Measurements from ENCODE around the gene ZKSCAN3.
A peak's percentile ranks its signal among the peaks of the same experiment; 100 is the strongest.

ZKSCAN3 gene

DNA sequence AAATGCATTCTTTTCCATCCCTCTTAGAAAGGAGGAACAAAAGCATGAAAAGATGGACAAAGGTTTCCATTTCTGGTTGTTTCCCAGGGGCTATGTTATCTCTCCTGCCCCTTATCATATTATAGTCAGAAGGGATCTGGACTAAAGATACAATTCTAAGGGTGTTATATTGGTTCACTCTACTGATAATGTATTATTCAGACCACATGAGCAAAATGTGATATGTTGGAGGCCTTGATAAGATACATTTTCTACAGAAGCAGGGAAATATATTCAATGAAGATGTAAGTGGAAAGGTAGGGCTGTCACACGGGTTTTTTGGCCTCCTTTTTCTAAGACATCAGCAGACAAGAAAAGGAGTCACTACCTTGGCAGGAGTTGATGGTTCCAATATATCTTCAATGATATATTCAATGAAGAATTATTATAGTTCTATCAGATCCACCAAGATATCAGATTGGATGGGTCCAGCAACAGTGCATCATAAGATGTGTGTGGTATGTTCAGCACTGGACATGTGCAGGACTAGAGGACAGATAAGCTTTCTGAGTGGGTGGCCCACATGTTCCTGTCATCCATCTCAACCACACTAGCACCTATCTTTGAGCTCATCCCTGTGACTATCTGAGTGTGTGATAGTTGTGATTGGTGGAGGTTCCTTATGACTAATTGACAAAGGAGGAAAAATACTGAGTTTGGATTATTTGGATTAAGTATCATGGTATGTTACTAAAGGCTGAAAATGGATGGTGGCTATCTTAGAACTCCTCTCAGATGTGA lies 5.7 kb upstream of the ZKSCAN3 start:
- Histone ChIP-seq H3K4me1 (ENCODE audit: control insufficient read depth, insufficient read depth, low read length, poor library complexity, severe bottlenecking) (no peaks in the 10 kb centered on the region), H3K4me3 (ENCODE audit: extremely low read depth, insufficient read depth, low read length, poor library complexity, severe bottlenecking) (no peak overlapping the region), H3K36me3 (ENCODE audit: control insufficient read depth, insufficient read depth, low read length) (no peaks in the 10 kb centered on the region), H3K27ac (ENCODE audit: low read depth, low read length, severe bottlenecking) (no peak overlapping the region), H3K9me3 (ENCODE audit: control insufficient read depth, low read length) (no peaks in the 10 kb centered on the region)
- WGBS, 2 experiments (ENCODE audit: insufficient coverage in 2 of 2): 43% methylated on average over 1 of the region's 1 CpG; no CpG with 5 or more reads in 1 of the 2 experiments

DNA sequence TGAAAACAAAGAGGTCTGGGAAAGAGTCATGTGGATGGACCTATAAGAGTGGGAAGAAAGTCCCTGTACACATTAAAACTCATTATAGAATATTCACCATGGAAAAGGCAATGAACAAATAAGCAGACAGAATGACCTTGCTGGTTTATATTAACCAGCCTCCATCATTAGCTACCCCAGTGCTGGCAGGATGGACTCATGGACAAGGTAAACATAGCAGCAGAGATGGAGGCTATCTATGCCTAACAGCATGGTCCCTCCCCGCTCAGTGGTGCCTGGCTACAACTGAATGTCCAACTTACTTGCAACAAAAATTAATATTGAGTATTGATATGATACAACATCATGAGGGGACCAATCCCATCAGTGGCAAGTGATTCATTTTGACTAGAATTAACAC lies 4.5 kb upstream of the ZKSCAN3 start:
- H3K4me1 ChIP-seq (ENCODE audit: control insufficient read depth, insufficient read depth, low read length, poor library complexity, severe bottlenecking): no peaks in the 10 kb centered on the region
- no peaks in the 10 kb centered on the region for H3K9me3 ChIP-seq (ENCODE audit: control insufficient read depth, low read length)
- no peak overlapping the region for H3K27ac ChIP-seq (ENCODE audit: low read depth, low read length, severe bottlenecking)
- H3K4me3 ChIP-seq (ENCODE audit: extremely low read depth, insufficient read depth, low read length, poor library complexity, severe bottlenecking): no peak overlapping the region
- WGBS, 2 experiments (ENCODE audit: insufficient coverage in 2 of 2): no CpG with 5 or more reads among the region's 1 CpG
- H3K36me3 ChIP-seq (ENCODE audit: control insufficient read depth, insufficient read depth, low read length): no peaks in the 10 kb centered on the region

DNA sequence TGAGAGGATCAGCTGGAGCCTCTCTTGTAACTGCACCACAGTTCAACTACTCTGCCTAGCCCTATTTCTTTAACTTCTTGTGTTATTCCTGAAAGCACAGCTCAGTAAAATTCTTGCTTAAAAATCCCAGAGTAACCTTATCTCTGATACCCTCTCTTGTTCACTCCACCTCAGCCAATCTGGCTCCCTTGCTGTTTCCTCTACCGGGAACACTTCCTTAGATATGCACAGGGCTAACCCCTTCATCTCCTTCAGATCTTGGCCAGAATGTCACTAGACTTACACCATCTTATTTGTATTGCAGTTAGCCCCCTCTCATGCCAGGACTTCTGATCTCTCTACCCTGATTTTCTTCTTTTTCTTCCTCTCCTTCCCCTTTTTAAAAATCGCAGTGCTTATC lies 2.6 kb upstream of the ZKSCAN3 start:
- H3K4me1 ChIP-seq (ENCODE audit: control insufficient read depth, insufficient read depth, low read length, poor library complexity, severe bottlenecking): no peaks in the 10 kb centered on the region
- no peak overlapping the region for H3K4me3 ChIP-seq (ENCODE audit: extremely low read depth, insufficient read depth, low read length, poor library complexity, severe bottlenecking)
- H3K36me3 ChIP-seq (ENCODE audit: control insufficient read depth, insufficient read depth, low read length): no peaks in the 10 kb centered on the region
- WGBS, 2 experiments (ENCODE audit: insufficient coverage in 2 of 2): 7 to 8% methylated on average over 1 of the region's 2 CpGs
- no peak overlapping the region for H3K27ac ChIP-seq (ENCODE audit: low read depth, low read length, severe bottlenecking)
- H3K9me3 ChIP-seq (ENCODE audit: control insufficient read depth, low read length): no peaks in the 10 kb centered on the region

DNA sequence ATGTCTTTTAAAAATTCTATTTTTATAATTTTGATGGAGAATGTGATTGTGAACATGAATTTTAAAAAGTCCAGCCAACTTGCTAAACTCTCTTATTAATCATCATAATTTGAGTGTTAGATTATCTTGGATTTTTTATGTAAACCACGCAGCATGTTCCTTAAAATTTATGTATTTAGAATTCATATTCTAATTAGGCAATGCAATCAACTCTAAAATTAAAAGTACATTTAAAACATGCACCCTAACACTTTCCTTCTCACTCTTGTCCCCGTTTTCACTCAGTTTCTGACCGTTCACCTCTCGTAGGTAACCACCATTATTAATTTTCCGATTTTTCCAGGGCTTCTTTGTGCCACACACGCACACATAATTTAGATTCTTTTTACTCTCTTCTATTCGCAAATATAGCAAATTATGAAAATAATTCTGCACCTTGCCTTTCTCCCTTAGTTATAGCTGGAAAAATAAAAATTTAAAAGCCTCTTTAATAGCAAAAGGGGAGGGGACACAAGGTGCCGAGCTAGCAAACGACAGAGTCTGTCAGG lies 329 bp upstream of the ZKSCAN3 start:
- Histone ChIP-seq H3K4me1 (ENCODE audit: control insufficient read depth, insufficient read depth, low read length, poor library complexity, severe bottlenecking) (no peaks in the 10 kb centered on the region), H3K27ac (ENCODE audit: low read depth, low read length, severe bottlenecking) (peak overlapping the region; percentile 66), H3K9me3 (ENCODE audit: control insufficient read depth, low read length) (no peaks in the 10 kb centered on the region), H3K4me3 (ENCODE audit: extremely low read depth, insufficient read depth, low read length, poor library complexity, severe bottlenecking) (peak overlapping the region; percentile 69), H3K36me3 (ENCODE audit: control insufficient read depth, insufficient read depth, low read length) (peaks cover 11% of the 10 kb centered on the region)
- WGBS, 2 experiments (ENCODE audit: insufficient coverage in 2 of 2): 0% methylated on average over 6 of the region's 9 CpGs

DNA sequence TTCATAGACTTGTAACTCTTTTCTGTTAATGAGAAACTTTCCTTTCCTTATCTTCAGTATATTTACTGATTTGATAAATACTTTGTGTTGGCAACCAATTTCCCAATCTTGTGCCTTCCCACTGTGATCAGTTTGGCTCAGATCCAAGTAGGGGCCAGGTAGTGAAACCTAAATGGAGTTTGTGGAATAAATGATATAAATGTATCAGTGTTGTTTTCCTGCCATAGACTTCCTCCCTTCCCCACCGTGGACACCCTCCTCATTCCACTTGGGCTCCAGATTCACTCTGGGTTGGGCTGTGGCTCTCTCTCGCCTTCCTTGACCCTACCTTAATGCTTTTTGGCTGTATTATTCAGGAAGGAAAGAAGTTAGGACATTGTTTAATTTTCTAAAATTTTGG lies 1.3 kb downstream of the ZKSCAN3 start:
- Histone ChIP-seq H3K36me3 (ENCODE audit: control insufficient read depth, insufficient read depth, low read length) (peaks cover 11% of the 10 kb centered on the region), H3K4me1 (ENCODE audit: control insufficient read depth, insufficient read depth, low read length, poor library complexity, severe bottlenecking) (no peaks in the 10 kb centered on the region), H3K27ac (ENCODE audit: low read depth, low read length, severe bottlenecking) (no peak overlapping the region), H3K4me3 (ENCODE audit: extremely low read depth, insufficient read depth, low read length, poor library complexity, severe bottlenecking) (peak overlapping the region; percentile 69), H3K9me3 (ENCODE audit: control insufficient read depth, low read length) (no peaks in the 10 kb centered on the region)
- WGBS, 2 experiments (ENCODE audit: insufficient coverage in 2 of 2): no CpG with 5 or more reads among the region's 2 CpGs

DNA sequence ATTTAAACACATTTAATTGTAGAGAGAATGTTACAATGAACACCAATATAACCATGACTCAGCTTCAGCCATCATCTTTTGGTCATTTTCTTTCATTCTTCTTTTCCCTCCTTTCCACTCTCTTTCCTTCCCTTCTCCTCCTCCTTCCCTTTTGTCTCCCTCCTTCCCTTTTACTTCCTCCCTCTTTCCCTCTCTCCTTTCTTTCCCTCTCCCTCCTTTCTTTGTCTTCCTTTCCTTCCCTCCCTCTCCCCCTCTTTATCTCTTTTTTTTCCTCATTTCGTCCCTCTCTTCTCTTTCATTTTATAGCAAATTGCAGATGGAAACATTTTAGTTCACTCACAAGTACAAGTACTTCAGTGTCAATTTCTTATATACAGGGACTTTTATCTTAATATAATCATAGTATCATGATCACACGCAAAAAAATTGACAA lies 1.8 kb downstream of the ZKSCAN3 start:
- peaks cover 11% of the 10 kb centered on the region for H3K36me3 ChIP-seq (ENCODE audit: control insufficient read depth, insufficient read depth, low read length)
- H3K27ac ChIP-seq (ENCODE audit: low read depth, low read length, severe bottlenecking): no peak overlapping the region
- peaks cover 3% of the 10 kb centered on the region for H3K4me1 ChIP-seq (ENCODE audit: control insufficient read depth, insufficient read depth, low read length, poor library complexity, severe bottlenecking)
- peak overlapping the region; percentile 69 for H3K4me3 ChIP-seq (ENCODE audit: extremely low read depth, insufficient read depth, low read length, poor library complexity, severe bottlenecking)
- WGBS, 2 experiments (ENCODE audit: insufficient coverage in 2 of 2): 86% methylated on average over 1 of the region's 2 CpGs; no CpG with 5 or more reads in 1 of the 2 experiments
- H3K9me3 ChIP-seq (ENCODE audit: control insufficient read depth, low read length): no peaks in the 10 kb centered on the region

DNA sequence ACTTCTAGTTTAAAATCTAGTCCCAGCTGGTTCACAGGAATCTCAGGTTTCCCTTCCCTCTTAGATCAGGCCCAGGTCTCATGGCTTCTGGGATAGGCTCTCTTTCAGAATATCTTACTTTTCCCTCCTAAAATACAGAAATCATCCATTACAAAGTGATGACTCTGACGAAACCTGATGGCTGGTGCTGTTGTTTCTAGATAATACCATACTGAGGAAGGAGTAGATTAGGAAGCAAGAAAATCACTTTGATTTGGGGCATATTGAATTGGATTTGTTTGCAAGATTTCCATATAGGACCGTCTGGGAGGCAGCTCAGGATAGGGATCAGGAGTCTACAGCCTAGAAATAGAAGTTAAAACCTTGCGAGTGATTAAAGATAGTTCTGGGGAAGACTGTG lies 3.6 kb downstream of the ZKSCAN3 start:
- WGBS, 2 experiments (ENCODE audit: insufficient coverage in 2 of 2): 93 to 100% methylated on average over 2 to 3 of the region's 3 CpGs
- Histone ChIP-seq H3K4me3 (ENCODE audit: extremely low read depth, insufficient read depth, low read length, poor library complexity, severe bottlenecking) (no peak overlapping the region), H3K9me3 (ENCODE audit: control insufficient read depth, low read length) (no peaks in the 10 kb centered on the region), H3K36me3 (ENCODE audit: control insufficient read depth, insufficient read depth, low read length) (peaks cover 14% of the 10 kb centered on the region), H3K4me1 (ENCODE audit: control insufficient read depth, insufficient read depth, low read length, poor library complexity, severe bottlenecking) (peaks cover 9% of the 10 kb centered on the region), H3K27ac (ENCODE audit: low read depth, low read length, severe bottlenecking) (no peak overlapping the region)

DNA sequence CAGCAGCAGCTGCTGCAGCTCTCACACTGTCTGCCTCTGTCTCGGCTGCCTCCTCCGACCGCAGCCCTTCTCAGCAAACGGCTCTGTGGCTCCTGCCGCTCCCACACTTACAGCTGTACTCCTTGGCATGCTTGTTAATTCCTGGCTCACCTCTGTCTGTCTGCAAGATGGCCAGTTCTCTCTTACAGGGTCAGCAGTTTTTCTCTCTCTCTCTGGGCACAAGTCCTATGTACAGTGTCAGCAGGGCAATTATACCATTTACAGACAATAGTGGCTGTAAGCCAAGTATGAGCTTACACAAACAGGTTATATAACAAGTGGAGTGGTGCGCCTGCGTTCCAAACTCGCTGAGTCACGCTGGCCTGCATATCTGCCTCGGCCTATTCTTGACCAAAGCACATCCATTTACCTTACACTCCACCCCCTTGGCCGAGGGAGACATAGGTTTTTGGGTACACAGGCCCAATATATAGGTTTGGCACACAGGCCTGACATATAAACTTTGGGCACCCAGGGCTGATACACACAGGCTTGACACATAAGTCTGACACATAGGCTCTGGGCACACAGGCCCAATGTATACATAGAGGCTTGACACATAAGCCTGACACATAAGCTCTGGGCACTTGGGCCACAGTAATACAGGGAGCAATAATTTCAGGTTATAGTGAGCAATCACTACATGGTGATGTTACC lies 4.4 kb downstream of the ZKSCAN3 start:
- 96 to 98% methylated on average over 8 to 9 of the region's 11 CpGs for WGBS, 2 experiments (ENCODE audit: insufficient coverage in 2 of 2)
- Histone ChIP-seq H3K36me3 (ENCODE audit: control insufficient read depth, insufficient read depth, low read length) (peaks cover 16% of the 10 kb centered on the region), H3K27ac (ENCODE audit: low read depth, low read length, severe bottlenecking) (no peak overlapping the region), H3K9me3 (ENCODE audit: control insufficient read depth, low read length) (no peaks in the 10 kb centered on the region), H3K4me3 (ENCODE audit: extremely low read depth, insufficient read depth, low read length, poor library complexity, severe bottlenecking) (no peak overlapping the region), H3K4me1 (ENCODE audit: control insufficient read depth, insufficient read depth, low read length, poor library complexity, severe bottlenecking) (peaks cover 9% of the 10 kb centered on the region)

DNA sequence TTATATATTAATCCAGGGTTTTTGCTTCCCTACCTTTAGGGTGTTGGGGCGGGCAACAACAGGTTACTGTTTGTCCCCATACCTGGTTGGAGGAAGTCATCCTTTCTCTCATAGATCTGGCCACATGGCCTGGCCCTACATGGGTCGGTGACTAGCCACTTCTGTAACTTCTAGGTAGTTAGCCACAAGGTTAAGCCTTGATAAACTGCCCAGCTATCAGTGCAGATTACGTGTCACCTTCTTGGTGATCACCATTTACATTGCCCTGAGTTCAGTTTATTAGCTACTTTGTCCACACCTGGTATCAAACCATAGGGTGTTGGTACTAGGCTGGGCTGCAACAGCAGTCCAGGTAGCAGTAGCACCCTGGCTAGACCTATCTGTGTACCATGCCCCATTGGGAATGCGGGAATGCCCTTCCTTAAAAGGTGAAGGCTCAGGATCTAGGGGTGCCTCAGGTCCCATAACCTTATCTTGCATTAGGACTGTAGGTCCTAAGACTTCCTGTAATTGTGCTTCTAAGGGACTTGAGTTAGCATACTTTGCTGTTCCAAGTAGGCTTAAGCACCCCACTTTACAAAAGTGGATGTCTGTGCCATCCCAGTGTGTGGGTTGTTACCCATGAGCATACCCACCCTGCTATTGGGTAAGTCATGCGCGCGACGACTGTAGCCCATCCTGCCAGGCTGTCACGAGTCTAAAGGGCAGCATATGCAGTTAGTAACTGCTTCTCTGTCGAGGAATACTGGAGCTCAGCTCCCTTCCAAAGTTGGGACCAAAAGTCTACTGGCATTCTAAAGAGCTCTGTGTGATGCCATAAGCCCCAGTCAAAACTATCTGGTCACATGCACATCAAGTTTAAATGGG lies 5.2 kb downstream of the ZKSCAN3 start:
- H3K4me1 ChIP-seq (ENCODE audit: control insufficient read depth, insufficient read depth, low read length, poor library complexity, severe bottlenecking): peaks cover 9% of the 10 kb centered on the region
- H3K27ac ChIP-seq (ENCODE audit: low read depth, low read length, severe bottlenecking): no peak overlapping the region
- H3K4me3 ChIP-seq (ENCODE audit: extremely low read depth, insufficient read depth, low read length, poor library complexity, severe bottlenecking): no peak overlapping the region
- H3K36me3 ChIP-seq (ENCODE audit: control insufficient read depth, insufficient read depth, low read length): peaks cover 21% of the 10 kb centered on the region
- WGBS, 2 experiments (ENCODE audit: insufficient coverage in 2 of 2): 87 to 95% methylated on average over 7 to 10 of the region's 10 CpGs
- H3K9me3 ChIP-seq (ENCODE audit: control insufficient read depth, low read length): no peaks in the 10 kb centered on the region

Data from mesodermal cell (in vitro differentiated cells).